Measurements from ENCODE around the gene PRDM10. TPM values are rescaled to one million over a fixed set of nuclear protein-coding genes. Genes with fewer than 3 reads are reported as not detected.

The PRDM10 gene
- polyA plus RNA-seq, 1 donor from 2014 or later = 13.7 TPM

- H2AFZ ChIP-seq (ENCODE audit: low read depth, low read length) = no peak overlapping the region
- TF ChIP-seq POLR2AphosphoS5 (IDR thresholded peaks at IDR 0.05) = no peak
- no peak for TF ChIP-seq SMC3 (conservative IDR thresholded peaks at IDR 0.05; ENCODE audit: poor library complexity)
- TF ChIP-seq TAF1 (IDR thresholded peaks at IDR 0.05; ENCODE audit: low read depth) = no peak
- no peak for TF ChIP-seq RAD21 (conservative IDR thresholded peaks at IDR 0.05)
- TF ChIP-seq CTCF (IDR thresholded peaks at IDR 0.05; ENCODE audit: poor library complexity, severe bottlenecking) = no peak
- TF ChIP-seq REST (IDR thresholded peaks at IDR 0.05; ENCODE audit: borderline replicate concordance) = no peak
- TF ChIP-seq EZH2 (IDR thresholded peaks at IDR 0.05; ENCODE audit: borderline replicate concordance, insufficient read depth, low read length, poor library complexity, severe bottlenecking) = no peak
- TF ChIP-seq EP300 (conservative IDR thresholded peaks at IDR 0.05; ENCODE audit: poor library complexity, severe bottlenecking) = no peak
- no peak for TF ChIP-seq MXI1 (conservative IDR thresholded peaks at IDR 0.05; ENCODE audit: poor library complexity, severe bottlenecking)
- H3K4me2 ChIP-seq (ENCODE audit: low read length) = no peak overlapping the region
- H3K27me3 ChIP-seq (ENCODE audit: insufficient read depth, low read depth, low read length) = no peaks in the 10 kb centered on the region
- no peak overlapping the region for H3K9ac ChIP-seq (ENCODE audit: low read length)
- H3K36me3 ChIP-seq (ENCODE audit: insufficient read depth, low read length) = no peaks in the 10 kb centered on the region
- no peak overlapping the region for H3K27ac ChIP-seq (ENCODE audit: low read length)
- no peaks in the 10 kb centered on the region for H3K79me2 ChIP-seq (replicated peaks; ENCODE audit: insufficient read depth, low read length)
- no peaks in the 10 kb centered on the region for H3F3A ChIP-seq (ENCODE audit: insufficient read depth, low read length, poor library complexity, severe bottlenecking)
- no peaks in the 10 kb centered on the region for H3K9me3 ChIP-seq (ENCODE audit: low read length)
- no peaks in the 10 kb centered on the region for H3K9me2 ChIP-seq (ENCODE audit: insufficient read depth, low read length)
- no peak overlapping the region for H3K4me3 ChIP-seq (ENCODE audit: low read length)
- no peaks in the 10 kb centered on the region for H4K20me1 ChIP-seq (ENCODE audit: insufficient read depth)
Measured at GRCh38 chr11:129948926-129949466, 53.6 kb downstream of the PRDM10 start.

DNA sequence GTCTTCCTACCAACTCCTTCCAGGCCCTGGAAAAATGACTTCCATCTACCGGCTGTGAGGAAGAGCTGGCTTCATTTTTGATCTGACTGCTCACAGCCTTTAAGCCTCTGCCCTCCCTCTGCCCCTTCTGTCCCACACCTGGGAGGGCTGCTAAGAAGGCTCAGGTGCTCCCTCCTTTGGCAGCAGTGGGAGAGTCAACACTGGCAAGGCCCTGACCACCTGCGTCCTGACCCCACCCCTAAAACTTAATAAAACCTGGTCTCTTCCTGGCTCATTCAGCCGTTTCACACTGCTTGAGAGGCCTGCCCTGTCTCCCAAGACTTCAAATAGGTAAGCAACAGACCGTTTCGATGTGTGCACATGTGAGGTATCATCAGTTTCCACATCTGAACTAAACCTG lies 55.2 kb downstream of the PRDM10 start:
- Histone ChIP-seq H3K4me2 (ENCODE audit: low read length) (no peak overlapping the region), H3K9ac (ENCODE audit: low read length) (no peak overlapping the region), H3K27ac (ENCODE audit: low read length) (no peak overlapping the region)

More for the DNA sequence above, 55.2 kb downstream of the PRDM10 start:
- Histone ChIP-seq H4K20me1 (ENCODE audit: insufficient read depth) (no peaks in the 10 kb centered on the region), H2AFZ (ENCODE audit: low read depth, low read length) (no peak overlapping the region), H3K9me2 (ENCODE audit: insufficient read depth, low read length) (no peaks in the 10 kb centered on the region), H3K79me2 (replicated peaks; ENCODE audit: insufficient read depth, low read length) (no peaks in the 10 kb centered on the region), H3K9me3 (ENCODE audit: low read length) (no peaks in the 10 kb centered on the region), H3K27me3 (ENCODE audit: insufficient read depth, low read depth, low read length) (no peaks in the 10 kb centered on the region), H3F3A (ENCODE audit: insufficient read depth, low read length, poor library complexity, severe bottlenecking) (no peaks in the 10 kb centered on the region), H3K36me3 (ENCODE audit: insufficient read depth, low read length) (no peaks in the 10 kb centered on the region), H3K4me3 (ENCODE audit: low read length) (no peak overlapping the region)
- TF ChIP-seq EP300 (conservative IDR thresholded peaks at IDR 0.05; ENCODE audit: poor library complexity, severe bottlenecking) = no peak
- TF ChIP-seq TAF1 (IDR thresholded peaks at IDR 0.05; ENCODE audit: low read depth) = no peak
- TF ChIP-seq MXI1 (conservative IDR thresholded peaks at IDR 0.05; ENCODE audit: poor library complexity, severe bottlenecking) = no peak
- no peak for TF ChIP-seq POLR2AphosphoS5 (IDR thresholded peaks at IDR 0.05)
